CD4-positive, alpha-beta T cell (primary cell): Measurements from ENCODE around the gene CACNA2D1. TPM values are rescaled to one million over a fixed set of nuclear protein-coding genes. Genes with fewer than 3 reads are reported as not detected.

Experiments used
- ATAC-seq: fragments of 200-7000 bp; cut with Tn5 transposase; one replicate; pipeline ENCODE4 v1.10.0; 2022; ENCODE audit warnings: mild to moderate bottlenecking; ENCODE audit not compliant: poor library complexity
- CTCF ChIA-PET: fragments of 350-600 bp; sonication (Branson Sonifier 250); formaldehyde crosslinking; loops from one replicate; lab custom pipeline; 2021; ENCODE audit warnings: antibody characterized with exemption, inconsistent platforms; lab: Charles Lee
- POLR2A ChIA-PET: fragments of 350-600 bp; sonication (Branson Sonifier 250); formaldehyde crosslinking; loops from one replicate; lab custom pipeline; 2021; ENCODE audit warnings: antibody characterized with exemption, inconsistent platforms; lab: Charles Lee
- DNase-seq, 14 experiments: peaks; one replicate each; pipeline ENCODE4 v3.0.0-alpha.2; 2013 to 2020; ENCODE audit warnings: mixed read lengths in 2 of 14
- H3K27ac ChIP-seq, 2 donors: one replicate each; pipeline versions ENCODE4 v1.5.1 to v1.7.0; 2013; ENCODE audit warnings: low read length in 2 of 2, low read depth in 1 of 2, mild to moderate bottlenecking in 1 of 2
- H3K27me3 ChIP-seq, 2 experiments: 1 replicate in 1 of 2; 2 replicates in 1 of 2; pipeline versions ENCODE4 v1.6.1 to v1.7.0; 2013; ENCODE audit warnings: low read length in 2 of 2, control low read depth in 1 of 2, mild to moderate bottlenecking in 1 of 2, moderate library complexity in 1 of 2; ENCODE audit not compliant: insufficient read depth in 2 of 2, control insufficient read depth in 1 of 2
- H3K36me3 ChIP-seq: one replicate; pipeline ENCODE4 v1.6.1; 2013; ENCODE audit warnings: low read length, control low read depth; ENCODE audit not compliant: insufficient read depth
- H3K4me1 ChIP-seq: one replicate; pipeline ENCODE4 v1.6.1; 2013; ENCODE audit warnings: low read length, control low read depth; ENCODE audit not compliant: insufficient read depth
- H3K4me3 ChIP-seq: one replicate; pipeline ENCODE4 v1.5.1; 2013; ENCODE audit warnings: mild to moderate bottlenecking, low read length, moderate library complexity
- H3K9me3 ChIP-seq, 2 experiments: 1 replicate in 1 of 2; 2 replicates in 1 of 2; pipeline versions ENCODE4 v1.6.1 to v1.7.0; 2013; ENCODE audit warnings: low read length in 2 of 2, mild to moderate bottlenecking in 2 of 2, control low read depth in 1 of 2, moderate library complexity in 1 of 2; ENCODE audit not compliant: control insufficient read depth in 1 of 2, insufficient read depth in 1 of 2
- H3K27ac Mint-ChIP-seq: one replicate; pipeline ENCODE4 v1.8.0; 2020; ENCODE audit warnings: mixed read lengths
- H3K27me3 Mint-ChIP-seq: one replicate; pipeline ENCODE4 v1.8.0; 2021; ENCODE audit warnings: mixed read lengths
- H3K36me3 Mint-ChIP-seq: one replicate; pipeline ENCODE4 v1.8.0; 2021; ENCODE audit warnings: low read depth, mixed read lengths
- H3K4me1 Mint-ChIP-seq: one replicate; pipeline ENCODE4 v1.8.0; 2021; ENCODE audit warnings: low read depth, mixed read lengths
- H3K4me3 Mint-ChIP-seq: one replicate; pipeline ENCODE4 v1.8.0; 2020; ENCODE audit warnings: mild to moderate bottlenecking, mixed read lengths
- H3K9me3 Mint-ChIP-seq: one replicate; pipeline ENCODE4 v1.8.0; 2020; ENCODE audit warnings: mixed read lengths
- CTCF ChIP-seq: fragments of 200-600 bp; IDR thresholded peaks from one replicate; pipeline ENCODE4 v1.8.0; 2022; ENCODE audit warnings: antibody characterized with exemption, mild to moderate bottlenecking
- intact Hi-C, 2 experiments: fragments of 100-400 bp; cut with DNase I in 1 of 2; cut with micrococcal nuclease in 1 of 2; formaldehyde crosslinking; loops; one replicate each; pipeline versions ENCODE4 v1.15.1 to v1.9.0; 2023 to 2025; cut with DNase I, micrococcal nuclease
- total RNA-seq, 174 experiments: library from RNA in 2 of 174; stranded (reverse) in 2 of 174; gene quantifications; one replicate each; pipeline ENCODE4 v1.2.3 and lab custom pipeline; 2021 to 2026

Gene CACNA2D1
- total RNA-seq, 2 experiments from 2014 or later, result not detected

GRCh38 chr7:82396343-82396742, 47.2 kb downstream of the CACNA2D1 start:
- H3K27ac Mint-ChIP-seq, result no peak overlapping the region
- Histone ChIP-seq H3K27me3 (no peaks in the 10 kb centered on the region), H3K4me3 (no peak overlapping the region), H3K4me1 (no peaks in the 10 kb centered on the region), H3K27ac (no peak overlapping the region), H3K36me3 (no peaks in the 10 kb centered on the region), H3K9me3 (peaks cover 0 to 9% of the 10 kb centered on the region in 2 experiments)
- TF ChIP-seq CTCF, result no peak
- DNase-seq (no peak), ATAC-seq (no peak)
- ChIA-PET CTCF (no interaction called here), POLR2A (no interaction called here)
- no peaks in the 10 kb centered on the region for H3K36me3 Mint-ChIP-seq
- H3K9me3 Mint-ChIP-seq, result peaks cover 3% of the 10 kb centered on the region
- H3K4me1 Mint-ChIP-seq, result no peaks in the 10 kb centered on the region
- no peaks in the 10 kb centered on the region for H3K27me3 Mint-ChIP-seq
- intact Hi-C loops, result no loop called here
- H3K4me3 Mint-ChIP-seq, result no peak overlapping the region

- Mint-ChIP-seq H3K27me3 (no peaks in the 10 kb centered on the region), H3K27ac (no peak overlapping the region), H3K4me1 (no peaks in the 10 kb centered on the region), H3K9me3 (peaks cover 3% of the 10 kb centered on the region), H3K4me3 (no peak overlapping the region), H3K36me3 (no peaks in the 10 kb centered on the region)
- no peak overlapping the region for H3K27ac ChIP-seq
- no peaks in the 10 kb centered on the region for H3K27me3 ChIP-seq
- no peaks in the 10 kb centered on the region for H3K4me1 ChIP-seq
- H3K4me3 ChIP-seq, result no peak overlapping the region
- intact Hi-C loops, result no loop called here
- ATAC-seq, result no peak
- peaks cover 0 to 9% of the 10 kb centered on the region in 2 experiments for H3K9me3 ChIP-seq
- POLR2A ChIA-PET, result no interaction called here
- CTCF ChIA-PET, result no interaction called here
- no peaks in the 10 kb centered on the region for H3K36me3 ChIP-seq
- TF ChIP-seq CTCF, result no peak
- no peak for DNase-seq
Measured at GRCh38 chr7:82395147-82395546, 48.4 kb downstream of the CACNA2D1 start.

- H3K36me3 ChIP-seq, result no peaks in the 10 kb centered on the region
- no peak overlapping the region for H3K27ac Mint-ChIP-seq
- ATAC-seq, result no peak
Measured at GRCh38 chr7:82393840-82394220, 49.7 kb downstream of the CACNA2D1 start.

More at GRCh38 chr7:82393840-82394220, 49.7 kb downstream of the CACNA2D1 start:
- Histone ChIP-seq H3K4me3 (no peak overlapping the region), H3K9me3 (peaks cover 0 to 4% of the 10 kb centered on the region in 2 experiments), H3K4me1 (no peaks in the 10 kb centered on the region), H3K27ac (no peak overlapping the region), H3K27me3 (no peaks in the 10 kb centered on the region)
- no peaks in the 10 kb centered on the region for H3K27me3 Mint-ChIP-seq
- no peak for TF ChIP-seq CTCF
- POLR2A ChIA-PET, result no interaction called here
- H3K36me3 Mint-ChIP-seq, result no peaks in the 10 kb centered on the region
- intact Hi-C loops, result no loop called here
- H3K9me3 Mint-ChIP-seq, result peaks cover 2% of the 10 kb centered on the region
- H3K4me1 Mint-ChIP-seq, result no peaks in the 10 kb centered on the region
- CTCF ChIA-PET, result no interaction called here
- no peak for DNase-seq
- H3K4me3 Mint-ChIP-seq, result no peak overlapping the region
